ENCODE data around the gene FZD2.

GRCh38 chr17:44599298-44600175 lies 42.3 kb downstream of the FZD2 start:
- TF ChIP-seq CTCF (conservative IDR thresholded peaks at IDR 0.05): no peak
- no peak for TF ChIP-seq EZH2 (IDR thresholded peaks at IDR 0.05; ENCODE audit: low read depth)
